Measurements from ENCODE around the gene PRKAG1. TPM values are rescaled to one million over a fixed set of nuclear protein-coding genes. Genes with fewer than 3 reads are reported as not detected.
A peak's percentile ranks its signal among the peaks of the same experiment; 100 is the strongest.

Gene PRKAG1
- polyA plus RNA-seq, 3 donors: 35.9 to 58.9 (median 50.1) TPM

DNA sequence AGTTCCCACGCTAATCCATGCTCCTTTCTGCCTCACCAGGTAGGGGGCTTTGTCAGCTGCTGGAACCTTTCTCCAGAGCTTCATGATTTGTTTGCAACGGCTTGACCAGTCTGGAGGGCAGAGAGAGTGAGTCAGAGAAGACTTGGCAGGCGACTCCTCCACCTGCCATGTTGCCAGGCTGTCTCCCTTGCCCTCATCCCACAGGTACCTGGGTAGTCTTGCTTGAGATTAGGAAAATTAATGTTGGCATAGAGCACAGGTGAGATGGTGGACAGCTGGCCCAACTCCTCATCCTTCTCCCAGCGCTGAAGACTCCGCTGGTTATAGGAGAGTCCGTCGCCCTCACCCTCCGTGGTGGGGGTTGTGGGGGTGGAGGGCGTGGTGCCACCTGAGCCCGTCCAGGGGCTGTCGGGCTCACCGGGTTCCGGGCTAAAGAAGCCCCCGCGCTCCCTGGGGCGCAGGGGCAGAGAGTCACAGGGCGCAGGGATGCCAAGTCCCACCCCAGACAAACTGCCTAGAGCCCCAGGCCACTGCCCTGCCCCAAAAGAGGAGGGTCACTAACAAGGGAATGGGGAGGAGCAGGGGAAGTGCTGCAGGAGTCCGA, 23.4 kb upstream of the PRKAG1 start:
- Histone ChIP-seq H3K36me3 (replicated peaks in 1 of 2; ENCODE audit: control insufficient read depth in 1 of 2, insufficient read depth in 2 of 2, low read length in 2 of 2) (peaks cover 100% of the 10 kb centered on the region in 2 donors), H3K4me1 (ENCODE audit: control insufficient read depth in 1 of 2, insufficient read depth in 2 of 2, low read length in 2 of 2) (no peaks in the 10 kb centered on the region), H3K4me3 (replicated peaks in 1 of 3; ENCODE audit: low read depth in 2 of 3, low read length in 3 of 3) (no peak overlapping the region), H3K79me2 (ENCODE audit: insufficient read depth, low read length) (peaks cover 12% of the 10 kb centered on the region), H3K9ac (ENCODE audit: insufficient read depth, low read length, poor library complexity, severe bottlenecking) (no peak overlapping the region), H4K20me1 (ENCODE audit: insufficient read depth, low read length) (peaks cover 97% of the 10 kb centered on the region), H3K27me3 (ENCODE audit: control insufficient read depth in 2 of 2, insufficient read depth in 2 of 2, low read length in 2 of 2) (no peaks in the 10 kb centered on the region), H3K27ac (ENCODE audit: low read depth in 1 of 2, low read length in 2 of 2) (no peak overlapping the region), H2AFZ (ENCODE audit: insufficient read depth, low read depth, low read length, poor library complexity, severe bottlenecking) (no peak overlapping the region), H3K4me2 (replicated peaks; ENCODE audit: extremely low read depth, low read length, poor library complexity, severe bottlenecking) (no peak overlapping the region), H3K9me3 (replicated peaks in 1 of 2; ENCODE audit: control insufficient read depth in 1 of 2, insufficient read depth in 1 of 2, low read length in 2 of 2) (no peaks in the 10 kb centered on the region)
- peak overlapping the region in 2 of 7 donors; percentile 8 to 21 for H3K27ac Mint-ChIP-seq
- no peaks in the 10 kb centered on the region for H3K9me3 Mint-ChIP-seq
- no peak for DNase-seq
- H3K36me3 Mint-ChIP-seq: peaks cover 92 to 100% of the 10 kb centered on the region in 2 donors
- no peaks in the 10 kb centered on the region for H3K4me1 Mint-ChIP-seq
- 100% methylated on average over 3 of the region's 18 CpGs for WGBS (ENCODE audit: insufficient coverage)
- H3K27me3 Mint-ChIP-seq (ENCODE audit: low read depth in 3 of 3): no peaks in the 10 kb centered on the region
- no peak overlapping the region for H3K4me3 Mint-ChIP-seq
- no peak for TF ChIP-seq CTCF (IDR thresholded peaks at IDR 0.05)
- intact Hi-C loops (cut with micrococcal nuclease): loop anchor here in 1 of 2 donors (10.0 kb wide), 1 partner anchor 47 kb away; the partner anchor contains the start of gene DDN

GRCh38 chr12:49041036-49041880, 22.7 kb upstream of the PRKAG1 start:
- H3K4me3 Mint-ChIP-seq: no peak overlapping the region
- peak overlapping the region in 1 of 7 donors; percentile 70 for H3K27ac Mint-ChIP-seq
- no peaks in the 10 kb centered on the region for H3K27me3 ChIP-seq (ENCODE audit: control insufficient read depth in 2 of 2, insufficient read depth in 2 of 2, low read length in 2 of 2)
- no peaks in the 10 kb centered on the region for H3K9me3 ChIP-seq (replicated peaks in 1 of 2; ENCODE audit: control insufficient read depth in 1 of 2, insufficient read depth in 1 of 2, low read length in 2 of 2)
- WGBS (ENCODE audit: insufficient coverage): over 99% methylated on average over 18 of the region's 31 CpGs
- peaks cover 89 to 100% of the 10 kb centered on the region in 2 donors for H3K36me3 Mint-ChIP-seq
- H3K27me3 Mint-ChIP-seq (ENCODE audit: low read depth in 3 of 3): no peaks in the 10 kb centered on the region
- no peak overlapping the region for H3K27ac ChIP-seq (ENCODE audit: low read depth in 1 of 2, low read length in 2 of 2)
- no peaks in the 10 kb centered on the region for H3K9me3 Mint-ChIP-seq
- no peak for TF ChIP-seq CTCF (IDR thresholded peaks at IDR 0.05)
- H3K4me1 Mint-ChIP-seq: no peaks in the 10 kb centered on the region
- peaks cover 14% of the 10 kb centered on the region for H3K79me2 ChIP-seq (ENCODE audit: insufficient read depth, low read length)
- intact Hi-C loops (cut with micrococcal nuclease): loop anchor here in 1 of 2 donors (10.0 kb wide), 1 partner anchor 46 kb away; the partner anchor contains the start of gene DDN
- peaks cover 97 to 99% of the 10 kb centered on the region in 2 donors for H3K36me3 ChIP-seq (replicated peaks in 1 of 2; ENCODE audit: control insufficient read depth in 1 of 2, insufficient read depth in 2 of 2, low read length in 2 of 2)
- no peaks in the 10 kb centered on the region for H3K4me1 ChIP-seq (ENCODE audit: control insufficient read depth in 1 of 2, insufficient read depth in 2 of 2, low read length in 2 of 2)
- no peak overlapping the region for H2AFZ ChIP-seq (ENCODE audit: insufficient read depth, low read depth, low read length, poor library complexity, severe bottlenecking)
- no peak overlapping the region for H3K4me3 ChIP-seq (replicated peaks in 1 of 3; ENCODE audit: low read depth in 2 of 3, low read length in 3 of 3)
- no peak for DNase-seq
- H3K4me2 ChIP-seq (replicated peaks; ENCODE audit: extremely low read depth, low read length, poor library complexity, severe bottlenecking): no peak overlapping the region
- H3K9ac ChIP-seq (ENCODE audit: insufficient read depth, low read length, poor library complexity, severe bottlenecking): no peak overlapping the region
- peaks cover 97% of the 10 kb centered on the region for H4K20me1 ChIP-seq (ENCODE audit: insufficient read depth, low read length)
